Measurements from ENCODE around the gene NUPR2.
"Not testable (repeated sequence)": the region's sequence is repeated elsewhere in the genome, so short reads cannot be mapped to it uniquely, and the experiment has no call there.

- not testable (repeated sequence) for TF ChIP-seq POLR2AphosphoS5 (IDR thresholded peaks at IDR 0.05; ENCODE audit: control insufficient read depth, insufficient read depth, low read depth, low read length); RFX5 (IDR thresholded peaks at IDR 0.05; ENCODE audit: low read depth, low read length); MAX (CRISPR knock-in tag; IDR thresholded peaks at IDR 0.05); SIN3A (IDR thresholded peaks at IDR 0.05; ENCODE audit: borderline replicate concordance in 2 of 2, control insufficient read depth in 1 of 2, low read depth in 2 of 2, low read length in 2 of 2)
Observed at GRCh38 chr7:56112244-56112643, 4.0 kb downstream of the NUPR2 start.
